ENCODE measurements around the gene NID2. TPM values are rescaled to one million over a fixed set of nuclear protein-coding genes. Genes with fewer than 3 reads are reported as not detected.

NID2 gene
- total RNA-seq, 1 experiment from 2014 or later, result 12.6 TPM

GRCh38 chr14:52020866-52021717 lies 47.8 kb downstream of the NID2 start:
- Histone ChIP-seq H3K9me3 (ENCODE audit: low read depth, low read length, poor library complexity, severe bottlenecking) (no peaks in the 10 kb centered on the region), H3K4me1 (ENCODE audit: insufficient read depth, low read length, poor library complexity, severe bottlenecking) (peaks cover 35% of the 10 kb centered on the region), H3K4me3 (ENCODE audit: low read depth, low read length, poor library complexity, severe bottlenecking) (no peak overlapping the region), H3K27me3 (replicated peaks; ENCODE audit: insufficient read depth, low read depth, low read length, poor library complexity) (no peaks in the 10 kb centered on the region), H3K36me3 (ENCODE audit: insufficient read depth, low read length, poor library complexity, severe bottlenecking) (peaks cover 11% of the 10 kb centered on the region), H3K27ac (ENCODE audit: low read depth, low read length, poor library complexity, severe bottlenecking) (peak overlapping the region; percentile 60)
- BruUV-seq (replicated peaks), result no TSS peak
- TF ChIP-seq CTCF (conservative IDR thresholded peaks at IDR 0.05; ENCODE audit: low read depth, low read length), result no peak
- TF ChIP-seq EZH2 (IDR thresholded peaks at IDR 0.05; ENCODE audit: borderline replicate concordance, low read depth, low read length, poor library complexity, severe bottlenecking), result no peak
- POLR2A ChIA-PET (ENCODE audit: low non-redundant PET), result interaction anchor here (0.6 kb wide), 1 partner anchor 113 kb away, joined by 3 read pairs; no protein-coding TSS in a partner anchor
- peak; percentile 77 for DNase-seq (ENCODE audit: low spot score)
- CTCF ChIA-PET, result interaction anchor here (0.7 kb wide), 1 partner anchor 782 kb away, joined by 5 read pairs; no protein-coding TSS in a partner anchor
- intact Hi-C loops (cut with micrococcal nuclease; ENCODE audit: unreplicated experiment), result no loop called here

- BruUV-seq (replicated peaks), result no TSS peak
- peak overlapping the region; percentile 60 for H3K27ac ChIP-seq (ENCODE audit: low read depth, low read length, poor library complexity, severe bottlenecking)
- no peak for TF ChIP-seq EZH2 (IDR thresholded peaks at IDR 0.05; ENCODE audit: borderline replicate concordance, low read depth, low read length, poor library complexity, severe bottlenecking)
- no peak for TF ChIP-seq CTCF (conservative IDR thresholded peaks at IDR 0.05; ENCODE audit: low read depth, low read length)
- intact Hi-C loops (cut with micrococcal nuclease; ENCODE audit: unreplicated experiment), result no loop called here
- H3K36me3 ChIP-seq (ENCODE audit: insufficient read depth, low read length, poor library complexity, severe bottlenecking), result peaks cover 11% of the 10 kb centered on the region
- H3K9me3 ChIP-seq (ENCODE audit: low read depth, low read length, poor library complexity, severe bottlenecking), result no peaks in the 10 kb centered on the region
- H3K27me3 ChIP-seq (replicated peaks; ENCODE audit: insufficient read depth, low read depth, low read length, poor library complexity), result no peaks in the 10 kb centered on the region
- no peak overlapping the region for H3K4me3 ChIP-seq (ENCODE audit: low read depth, low read length, poor library complexity, severe bottlenecking)
- ChIA-PET POLR2A (ENCODE audit: low non-redundant PET) (interaction anchor here (0.6 kb wide), 1 partner anchor 114 kb away, joined by 3 read pairs; no protein-coding TSS in a partner anchor), CTCF (no interaction called here)
- no peak for DNase-seq (ENCODE audit: low spot score)
- peaks cover 43% of the 10 kb centered on the region for H3K4me1 ChIP-seq (ENCODE audit: insufficient read depth, low read length, poor library complexity, severe bottlenecking)
These were observed 48.6 kb downstream of the NID2 start for GRCh38 chr14:52020161-52020714.

- ChIA-PET CTCF (no interaction called here), POLR2A (ENCODE audit: low non-redundant PET) (no interaction called here)
- intact Hi-C loops (cut with micrococcal nuclease; ENCODE audit: unreplicated experiment), result no loop called here
- Histone ChIP-seq H3K4me1 (ENCODE audit: insufficient read depth, low read length, poor library complexity, severe bottlenecking) (peaks cover 55% of the 10 kb centered on the region), H3K9me3 (ENCODE audit: low read depth, low read length, poor library complexity, severe bottlenecking) (no peaks in the 10 kb centered on the region), H3K4me3 (ENCODE audit: low read depth, low read length, poor library complexity, severe bottlenecking) (no peak overlapping the region), H3K27ac (ENCODE audit: low read depth, low read length, poor library complexity, severe bottlenecking) (no peak overlapping the region), H3K27me3 (replicated peaks; ENCODE audit: insufficient read depth, low read depth, low read length, poor library complexity) (no peaks in the 10 kb centered on the region), H3K36me3 (ENCODE audit: insufficient read depth, low read length, poor library complexity, severe bottlenecking) (peaks cover 1% of the 10 kb centered on the region)
- TF ChIP-seq CTCF (conservative IDR thresholded peaks at IDR 0.05; ENCODE audit: low read depth, low read length) (no peak), EZH2 (IDR thresholded peaks at IDR 0.05; ENCODE audit: borderline replicate concordance, low read depth, low read length, poor library complexity, severe bottlenecking) (no peak)
- no peak for DNase-seq (ENCODE audit: low spot score)
- BruUV-seq (replicated peaks), result no TSS peak
These were observed 49.9 kb downstream of the NID2 start for GRCh38 chr14:52018970-52019369.

Measured in A673 (cell line).